IPS-18a (cell line): Measurements from ENCODE around the gene NDRG2.
"Not testable (repeated sequence)": the region's sequence is repeated elsewhere in the genome, so short reads cannot be mapped to it uniquely, and the experiment has no call there.

Experiments
- H3K27ac ChIP-seq: one replicate; pipeline ENCODE4 v1.5.1; 2013; ENCODE audit warnings: low read length
- H3K27me3 ChIP-seq: one replicate; pipeline ENCODE4 v1.6.1; 2013; ENCODE audit warnings: mild to moderate bottlenecking, low read length; ENCODE audit not compliant: control insufficient read depth, insufficient read depth
- H3K36me3 ChIP-seq: one replicate; pipeline ENCODE4 v1.6.1; 2013; ENCODE audit warnings: low read depth, low read length; ENCODE audit not compliant: control insufficient read depth
- H3K4me1 ChIP-seq: one replicate; pipeline ENCODE4 v1.6.1; 2013; ENCODE audit warnings: low read depth, low read length; ENCODE audit not compliant: control insufficient read depth
- H3K4me3 ChIP-seq: one replicate; pipeline ENCODE4 v1.5.1; 2013; ENCODE audit warnings: low read length
- H3K9ac ChIP-seq: one replicate; pipeline ENCODE4 v1.6.1; 2013; ENCODE audit warnings: mild to moderate bottlenecking, low read length, moderate library complexity
- H3K9me3 ChIP-seq: one replicate; pipeline ENCODE4 v1.6.1; 2013; ENCODE audit warnings: low read depth, low read length; ENCODE audit not compliant: control insufficient read depth

NDRG2 gene

DNA sequence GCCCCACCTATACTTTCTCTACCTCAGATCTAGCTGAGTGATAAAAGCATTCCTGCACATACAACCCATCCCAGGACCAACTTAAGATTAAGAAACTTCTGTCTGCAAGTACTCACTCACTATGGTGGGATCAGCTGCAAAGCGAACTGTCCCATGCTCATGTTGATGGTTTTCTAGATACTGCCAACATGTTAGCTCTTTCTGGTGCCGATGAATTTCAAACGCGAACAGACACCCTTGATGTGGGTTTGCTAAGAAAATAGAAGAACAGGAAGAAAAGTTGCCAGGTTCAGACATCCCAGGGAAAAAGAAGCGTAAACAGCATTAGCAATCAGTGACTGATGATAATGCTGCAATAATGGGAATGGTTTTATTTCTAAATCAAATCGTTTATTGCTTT, 27.3 kb downstream of the NDRG2 start:
- H3K4me3 ChIP-seq, result no peak overlapping the region
- H3K36me3 ChIP-seq, result peaks cover 38% of the 10 kb centered on the region
- H3K9me3 ChIP-seq, result no peaks in the 10 kb centered on the region
- H3K9ac ChIP-seq, result no peak overlapping the region
- H3K4me1 ChIP-seq, result peaks cover 8% of the 10 kb centered on the region
- no peaks in the 10 kb centered on the region for H3K27me3 ChIP-seq
- no peak overlapping the region for H3K27ac ChIP-seq

- H3K9me3 ChIP-seq, result no peaks in the 10 kb centered on the region
- no peak overlapping the region for H3K4me3 ChIP-seq
- H3K27ac ChIP-seq, result no peak overlapping the region
- no peaks in the 10 kb centered on the region for H3K27me3 ChIP-seq
- H3K36me3 ChIP-seq, result peaks cover 43% of the 10 kb centered on the region
- H3K9ac ChIP-seq, result no peak overlapping the region
- peaks cover 8% of the 10 kb centered on the region for H3K4me1 ChIP-seq
Measured at GRCh38 chr14:20997115-20997514, 27.7 kb downstream of the NDRG2 start.

DNA sequence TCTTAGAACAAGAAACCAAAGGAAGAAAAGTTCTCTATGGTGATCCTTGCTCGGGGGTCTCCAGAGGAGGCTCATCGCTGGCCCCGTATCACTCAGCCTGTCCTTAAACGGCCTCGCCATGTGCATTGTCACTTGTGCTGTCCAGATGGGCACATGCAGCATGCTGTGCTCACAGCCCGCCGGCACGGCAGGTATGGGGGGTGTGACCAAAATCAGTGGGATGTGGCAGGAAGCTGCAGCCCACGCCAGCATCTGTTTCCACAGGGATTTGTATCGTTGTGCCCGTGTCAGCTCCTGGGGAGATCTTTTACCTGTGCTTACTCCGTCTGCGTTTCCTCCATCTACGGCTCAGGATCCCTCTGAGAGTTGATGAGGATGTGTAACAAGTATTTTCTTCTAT, 28.3 kb downstream of the NDRG2 start:
- Histone ChIP-seq H3K9me3 (no peaks in the 10 kb centered on the region), H3K4me1 (peaks cover 8% of the 10 kb centered on the region), H3K36me3 (peaks cover 46% of the 10 kb centered on the region), H3K9ac (no peak overlapping the region), H3K27ac (no peak overlapping the region), H3K27me3 (no peaks in the 10 kb centered on the region), H3K4me3 (no peak overlapping the region)

GRCh38 chr14:20989787-20990600, 34.9 kb downstream of the NDRG2 start, which contains the start of gene METTL17:
METTL17 (plus strand) TSS chr14:20989980; CDS start chr14:20990003, 23 bp downstream.
- Histone ChIP-seq H3K9ac (peak within 1 kb of the TSS; percentile 72), H3K4me1 (no peaks in the 10 kb centered on the region), H3K9me3 (no peaks in the 10 kb centered on the region), H3K36me3 (peaks cover 28% of the 10 kb centered on the region), H3K27me3 (no peaks in the 10 kb centered on the region), H3K4me3 (peak within 1 kb of the TSS; percentile 85), H3K27ac (no peak within 1 kb of the TSS)

GRCh38 chr14:20989471-20989786, 35.4 kb downstream of the NDRG2 start:
- Histone ChIP-seq H3K4me1 (no peaks in the 10 kb centered on the region), H3K27me3 (no peaks in the 10 kb centered on the region), H3K4me3 (peak overlapping the region; percentile 53), H3K27ac (no peak overlapping the region), H3K9ac (no peak overlapping the region), H3K36me3 (peaks cover 22% of the 10 kb centered on the region), H3K9me3 (no peaks in the 10 kb centered on the region)

DNA sequence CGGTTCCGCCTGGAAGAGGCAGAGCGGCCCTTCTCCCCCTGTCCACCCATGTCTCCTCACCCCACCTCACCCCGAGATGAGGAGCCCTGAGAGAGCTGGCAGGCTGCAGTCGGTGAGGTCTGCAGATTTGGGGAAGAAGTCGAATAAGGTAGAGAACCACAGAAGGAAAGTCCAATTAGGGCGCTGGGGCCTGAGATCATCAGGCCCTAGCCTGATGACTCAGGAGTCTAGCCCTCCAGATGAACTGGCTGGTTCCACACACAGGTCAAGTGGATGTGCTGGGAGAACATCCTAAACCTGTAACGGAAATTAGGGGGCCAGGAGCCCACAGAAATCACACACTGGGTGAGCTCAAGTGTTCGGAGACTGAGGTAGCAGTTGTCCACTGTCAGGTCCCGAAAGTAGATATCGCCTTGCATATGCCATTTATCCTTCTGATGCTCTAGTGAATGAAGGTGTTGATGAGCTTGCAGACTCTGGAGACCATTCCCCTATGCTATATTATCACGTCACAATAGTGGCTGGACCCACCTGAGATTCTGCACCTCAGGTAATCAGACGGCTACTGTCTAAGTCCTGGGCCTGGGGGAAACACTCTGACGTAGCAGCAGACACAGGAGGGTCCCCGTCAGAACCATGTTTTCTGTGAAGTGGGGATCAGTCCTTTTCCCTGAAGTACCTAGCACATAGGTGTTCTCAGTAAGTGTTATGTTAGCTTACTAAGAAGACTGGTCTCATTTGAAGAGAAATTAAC, 36.0 kb downstream of the NDRG2 start:
- H3K9ac ChIP-seq, result no peak overlapping the region
- H3K9me3 ChIP-seq, result no peaks in the 10 kb centered on the region
- no peak overlapping the region for H3K27ac ChIP-seq
- H3K4me1 ChIP-seq, result no peaks in the 10 kb centered on the region
- H3K27me3 ChIP-seq, result no peaks in the 10 kb centered on the region
- peak overlapping the region; percentile 53 for H3K4me3 ChIP-seq
- peaks cover 17% of the 10 kb centered on the region for H3K36me3 ChIP-seq

- no peak overlapping the region for H3K27ac ChIP-seq
- no peak overlapping the region for H3K9ac ChIP-seq
- no peak overlapping the region for H3K4me3 ChIP-seq
- H3K4me1 ChIP-seq, result no peaks in the 10 kb centered on the region
- H3K36me3 ChIP-seq, result peaks cover under 1% of the 10 kb centered on the region
- no peaks in the 10 kb centered on the region for H3K27me3 ChIP-seq
- no peaks in the 10 kb centered on the region for H3K9me3 ChIP-seq
Measured at GRCh38 chr14:20986811-20987210, 38.0 kb downstream of the NDRG2 start.

- H3K9me3 ChIP-seq, H3K4me1 ChIP-seq, H3K27me3 ChIP-seq, H3K27ac ChIP-seq, H3K9ac ChIP-seq, H3K36me3 ChIP-seq, H3K4me3 ChIP-seq: not testable (repeated sequence)
Measured at GRCh38 chr14:20985650-20986049, 39.2 kb downstream of the NDRG2 start.

GRCh38 chr14:20982646-20983369, 42.1 kb downstream of the NDRG2 start:
- H3K4me3 ChIP-seq, result no peak overlapping the region
- H3K9ac ChIP-seq, result no peak overlapping the region
- no peaks in the 10 kb centered on the region for H3K27me3 ChIP-seq
- no peak overlapping the region for H3K27ac ChIP-seq
- no peaks in the 10 kb centered on the region for H3K36me3 ChIP-seq
- no peaks in the 10 kb centered on the region for H3K9me3 ChIP-seq
- H3K4me1 ChIP-seq, result no peaks in the 10 kb centered on the region

DNA sequence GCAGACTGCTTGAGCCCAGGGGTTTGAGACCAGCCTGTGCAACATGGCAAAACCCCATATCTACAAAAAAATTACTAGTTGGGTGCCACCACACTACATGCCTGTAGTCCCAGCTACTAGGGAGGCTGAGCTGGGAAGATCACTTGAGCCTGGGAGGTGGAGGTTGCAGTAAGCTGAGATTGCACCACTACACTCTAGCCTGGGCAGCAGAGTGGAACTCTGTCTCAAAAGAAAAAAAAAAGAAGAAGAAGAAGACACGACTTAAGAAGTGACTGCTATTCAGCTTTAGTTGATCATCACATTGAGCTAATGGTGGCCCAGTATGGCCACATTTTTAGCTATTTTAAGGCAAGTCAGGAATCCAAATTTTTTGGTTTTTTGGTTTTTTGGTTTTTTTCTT, 44.0 kb downstream of the NDRG2 start:
- H3K4me1 ChIP-seq, result no peaks in the 10 kb centered on the region

DNA sequence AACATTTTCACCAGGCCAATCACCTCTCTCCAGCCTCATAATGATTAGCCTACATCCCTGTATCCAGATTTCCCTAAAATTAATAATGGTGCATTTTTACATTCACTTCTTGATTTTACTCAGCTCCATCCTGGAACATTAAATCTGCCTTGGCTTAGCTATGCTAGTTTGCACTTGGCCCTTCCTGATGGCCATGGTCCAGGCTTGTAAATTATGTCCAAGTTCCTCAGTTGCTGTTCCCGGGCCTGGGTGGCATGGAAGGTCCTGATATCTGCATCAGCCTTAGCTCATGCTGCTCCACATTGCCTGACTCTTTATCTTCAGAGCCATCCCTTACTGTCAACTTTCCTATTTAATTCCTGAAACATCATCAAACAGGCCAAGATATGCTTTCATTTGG, 46.2 kb downstream of the NDRG2 start:
- Histone ChIP-seq H3K4me3 (no peak overlapping the region), H3K27me3 (no peaks in the 10 kb centered on the region)

More for the DNA sequence above, 44.0 kb downstream of the NDRG2 start:
- no peaks in the 10 kb centered on the region for H3K36me3 ChIP-seq
- no peaks in the 10 kb centered on the region for H3K9me3 ChIP-seq
- H3K27me3 ChIP-seq, result no peaks in the 10 kb centered on the region
- H3K9ac ChIP-seq, result no peak overlapping the region
- H3K4me3 ChIP-seq, result no peak overlapping the region
- no peak overlapping the region for H3K27ac ChIP-seq

More for the DNA sequence above, 46.2 kb downstream of the NDRG2 start:
- Histone ChIP-seq H3K4me1 (no peaks in the 10 kb centered on the region), H3K27ac (no peak overlapping the region), H3K9ac (no peak overlapping the region), H3K36me3 (no peaks in the 10 kb centered on the region), H3K9me3 (no peaks in the 10 kb centered on the region)
